OCI-LY1 (cell line): ENCODE data around the gene SCUBE2.

Experiments
- H2AFZ ChIP-seq: fragments of 200-600 bp; sonication (generic), shearing (Covaris generic); 2 replicates; pipeline ENCODE4 v1.6.0; 2014; ENCODE audit warnings: antibody characterized with exemption, mild to moderate bottlenecking, low read length
- H3F3A ChIP-seq: fragments of 200-600 bp; sonication (generic), shearing (Covaris generic); 2 replicates; pipeline ENCODE4 v1.6.0; 2014; ENCODE audit warnings: mild to moderate bottlenecking, antibody characterized with exemption, low read length, moderate library complexity; ENCODE audit not compliant: insufficient read depth
- H3K27ac ChIP-seq: fragments of 200-600 bp; sonication (generic); 2 replicates; pipeline ENCODE4 v1.5.1; 2014; ENCODE audit warnings: low read length, mixed run types, mild to moderate bottlenecking, low read depth; ENCODE audit not compliant: poor library complexity, severe bottlenecking
- H3K27me3 ChIP-seq: fragments of 200-600 bp; sonication (generic); 2 replicates; pipeline ENCODE4 v1.6.0; 2014; ENCODE audit warnings: antibody characterized with exemption, mild to moderate bottlenecking, low read length, moderate library complexity; ENCODE audit not compliant: insufficient read depth
- H3K36me3 ChIP-seq: fragments of 200-600 bp; sonication (generic); 2 replicates; pipeline ENCODE4 v1.6.1; 2014; ENCODE audit warnings: mild to moderate bottlenecking, antibody characterized with exemption, low read length, moderate library complexity, mixed read lengths; ENCODE audit not compliant: insufficient read depth
- H3K4me1 ChIP-seq: fragments of 200-600 bp; sonication (generic); 2 replicates; pipeline ENCODE4 v1.5.1; 2014; ENCODE audit warnings: mild to moderate bottlenecking, low read length, moderate library complexity; ENCODE audit not compliant: insufficient read depth, severe bottlenecking
- H3K4me2 ChIP-seq: fragments of 200-600 bp; sonication (generic), shearing (Covaris generic); 2 replicates; pipeline ENCODE4 v1.6.1; 2014; ENCODE audit warnings: low read length
- H3K4me3 ChIP-seq: fragments of 200-600 bp; sonication (generic); 2 replicates; pipeline ENCODE4 v1.5.1; 2014; ENCODE audit warnings: low read length, low read depth, mild to moderate bottlenecking, mixed read lengths; ENCODE audit not compliant: poor library complexity, severe bottlenecking
- H3K79me2 ChIP-seq: fragments of 200-600 bp; shearing (Covaris generic); 2 replicates; pipeline ENCODE4 v1.6.1; 2016; ENCODE audit warnings: mixed run types, low read length, mixed read lengths; ENCODE audit not compliant: insufficient read depth
- H3K9ac ChIP-seq: fragments of 200-600 bp; sonication (generic), shearing (Covaris generic); 2 replicates; pipeline ENCODE4 v1.6.1; 2014; ENCODE audit warnings: mild to moderate bottlenecking, low read length, mixed read lengths
- H3K9me2 ChIP-seq: fragments of 200-600 bp; sonication (generic), shearing (Covaris generic); 2 replicates; pipeline ENCODE4 v1.6.1; 2014; ENCODE audit warnings: low read depth, mild to moderate bottlenecking, low read length, mixed read lengths
- H3K9me3 ChIP-seq: fragments of 200-600 bp; shearing (Covaris generic); 2 replicates; pipeline ENCODE4 v1.6.1; 2014; ENCODE audit warnings: low read length, mixed read lengths
- H4K20me1 ChIP-seq: fragments of 200-600 bp; sonication (generic), shearing (Covaris generic); 2 replicates; pipeline ENCODE4 v1.6.0; 2016; ENCODE audit warnings: mild to moderate bottlenecking, low read length; ENCODE audit not compliant: insufficient read depth
- EZH2 ChIP-seq: fragments of 200-600 bp; sonication (generic), shearing (Covaris generic); IDR thresholded peaks from 2 replicates; pipeline ENCODE4 v1.8.0; 2017; ENCODE audit warnings: borderline replicate concordance, mixed run types, mild to moderate bottlenecking, antibody characterized with exemption, low read length, moderate library complexity, mixed read lengths
- TF ChIP-seq, protein P1 (sequence below): fragments of 200-600 bp; sonication (generic), shearing (Covaris generic); IDR thresholded peaks from 2 replicates; pipeline ENCODE4 v1.5.1; 2017; ENCODE audit warnings: mild to moderate bottlenecking, antibody characterized with exemption, low read length, moderate library complexity, mixed read lengths

The SCUBE2 gene

GRCh38 chr11:9057888-9058287, 33.5 kb downstream of the SCUBE2 start:
- Histone ChIP-seq H3K9me2 (no peaks in the 10 kb centered on the region), H3K4me2 (no peak overlapping the region), H3K36me3 (no peaks in the 10 kb centered on the region), H3F3A (no peaks in the 10 kb centered on the region), H3K79me2 (no peaks in the 10 kb centered on the region), H4K20me1 (no peaks in the 10 kb centered on the region), H3K9me3 (no peaks in the 10 kb centered on the region), H3K27me3 (0 out of 2 replicates have a peak, but pooled peaks cover 3% of the 10 kb centered on the region), H3K9ac (no peak overlapping the region), H3K27ac (no peak overlapping the region), H3K4me1 (no peaks in the 10 kb centered on the region), H3K4me3 (no peak overlapping the region), H2AFZ (no peak overlapping the region)
- TF ChIP-seq EZH2: no peak
- TF ChIP-seq, protein P1, sequence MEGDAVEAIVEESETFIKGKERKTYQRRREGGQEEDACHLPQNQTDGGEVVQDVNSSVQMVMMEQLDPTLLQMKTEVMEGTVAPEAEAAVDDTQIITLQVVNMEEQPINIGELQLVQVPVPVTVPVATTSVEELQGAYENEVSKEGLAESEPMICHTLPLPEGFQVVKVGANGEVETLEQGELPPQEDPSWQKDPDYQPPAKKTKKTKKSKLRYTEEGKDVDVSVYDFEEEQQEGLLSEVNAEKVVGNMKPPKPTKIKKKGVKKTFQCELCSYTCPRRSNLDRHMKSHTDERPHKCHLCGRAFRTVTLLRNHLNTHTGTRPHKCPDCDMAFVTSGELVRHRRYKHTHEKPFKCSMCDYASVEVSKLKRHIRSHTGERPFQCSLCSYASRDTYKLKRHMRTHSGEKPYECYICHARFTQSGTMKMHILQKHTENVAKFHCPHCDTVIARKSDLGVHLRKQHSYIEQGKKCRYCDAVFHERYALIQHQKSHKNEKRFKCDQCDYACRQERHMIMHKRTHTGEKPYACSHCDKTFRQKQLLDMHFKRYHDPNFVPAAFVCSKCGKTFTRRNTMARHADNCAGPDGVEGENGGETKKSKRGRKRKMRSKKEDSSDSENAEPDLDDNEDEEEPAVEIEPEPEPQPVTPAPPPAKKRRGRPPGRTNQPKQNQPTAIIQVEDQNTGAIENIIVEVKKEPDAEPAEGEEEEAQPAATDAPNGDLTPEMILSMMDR: no peak

DNA sequence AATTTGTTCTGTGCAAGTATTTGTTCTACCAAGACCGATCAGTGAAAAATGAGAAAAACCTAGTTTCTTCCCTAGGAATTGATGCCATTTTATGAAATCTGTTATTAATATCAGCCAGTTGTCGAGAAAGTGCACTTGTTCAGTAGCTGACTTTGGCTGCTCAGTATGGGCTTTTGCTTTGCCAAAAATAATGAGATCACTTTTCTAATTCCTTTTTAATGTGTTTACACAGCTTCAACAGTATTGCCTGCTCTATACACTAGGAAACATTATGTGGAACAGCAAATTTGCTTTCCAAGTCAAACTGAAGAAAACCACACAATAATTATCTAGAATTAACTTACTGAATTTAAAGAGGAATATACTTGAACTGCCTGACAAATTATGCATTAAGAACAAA, 34.4 kb downstream of the SCUBE2 start:
- no peak overlapping the region for H2AFZ ChIP-seq
- H3K9me2 ChIP-seq: no peaks in the 10 kb centered on the region
- H3K79me2 ChIP-seq: no peaks in the 10 kb centered on the region
- H3F3A ChIP-seq: no peaks in the 10 kb centered on the region
- 0 out of 2 replicates have a peak, but pooled peaks cover 3% of the 10 kb centered on the region for H3K27me3 ChIP-seq
- no peak overlapping the region for H3K4me3 ChIP-seq
- no peak overlapping the region for H3K27ac ChIP-seq
- TF ChIP-seq, protein P1: no peak
- no peak for TF ChIP-seq EZH2
- H3K9ac ChIP-seq: no peak overlapping the region
- H4K20me1 ChIP-seq: no peaks in the 10 kb centered on the region
- no peak overlapping the region for H3K4me2 ChIP-seq
- H3K36me3 ChIP-seq: no peaks in the 10 kb centered on the region
- H3K9me3 ChIP-seq: no peaks in the 10 kb centered on the region
- no peaks in the 10 kb centered on the region for H3K4me1 ChIP-seq

DNA sequence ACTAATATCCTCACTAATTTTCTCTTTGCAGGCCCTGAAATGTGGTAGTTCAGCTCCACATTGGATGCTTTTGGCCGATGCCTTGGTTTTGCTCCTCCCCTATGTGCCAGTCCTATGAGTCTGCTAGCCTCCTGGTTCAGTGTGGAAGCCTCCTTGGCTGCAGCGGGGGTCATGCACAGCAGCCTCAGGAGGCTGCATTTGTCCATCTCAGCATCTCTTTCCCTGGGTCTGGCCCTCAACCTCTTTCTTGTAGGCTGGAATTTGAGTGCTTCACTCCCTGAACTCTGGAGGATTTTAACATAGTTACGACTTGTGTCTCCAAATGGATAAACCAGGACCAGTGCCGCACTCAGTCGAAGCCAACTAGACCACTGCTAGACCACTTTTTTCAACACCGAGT, 34.9 kb downstream of the SCUBE2 start:
- Histone ChIP-seq H2AFZ (no peak overlapping the region), H3K79me2 (no peaks in the 10 kb centered on the region), H4K20me1 (no peaks in the 10 kb centered on the region), H3K4me2 (no peak overlapping the region), H3K4me1 (no peaks in the 10 kb centered on the region), H3K9me3 (no peaks in the 10 kb centered on the region), H3K9me2 (no peaks in the 10 kb centered on the region), H3K4me3 (no peak overlapping the region), H3K27ac (no peak overlapping the region), H3F3A (no peaks in the 10 kb centered on the region), H3K27me3 (0 out of 2 replicates have a peak, but pooled peaks cover 3% of the 10 kb centered on the region), H3K36me3 (no peaks in the 10 kb centered on the region), H3K9ac (no peak overlapping the region)
- TF ChIP-seq, protein P1: no peak
- TF ChIP-seq EZH2: no peak
